DOHH2 (cell line): ENCODE measurements around the gene CNGB1.

Experiments used
- H3F3A ChIP-seq: fragments of 200-600 bp; sonication (generic), shearing (Covaris generic); 2 replicates; pipeline ENCODE4 v1.6.0; 2016; ENCODE audit warnings: antibody characterized with exemption, mild to moderate bottlenecking; ENCODE audit not compliant: control insufficient read depth, insufficient read depth
- H3K27ac ChIP-seq: fragments of 200-600 bp; sonication (generic); 2 replicates; pipeline ENCODE4 v1.5.1; 2014; ENCODE audit warnings: low read depth, mild to moderate bottlenecking, low read length, moderate library complexity
- H3K27me3 ChIP-seq: fragments of 200-600 bp; sonication (generic); 2 replicates; pipeline ENCODE4 v1.6.1; 2014; ENCODE audit warnings: mild to moderate bottlenecking, low read length, mixed read lengths; ENCODE audit not compliant: control insufficient read depth
- H3K36me3 ChIP-seq: fragments of 200-600 bp; sonication (generic); 2 replicates; pipeline ENCODE4 v1.6.1; 2014; ENCODE audit warnings: mild to moderate bottlenecking, low read length, moderate library complexity, mixed read lengths; ENCODE audit not compliant: control insufficient read depth
- H3K4me1 ChIP-seq: fragments of 200-600 bp; sonication (generic); 2 replicates; pipeline ENCODE4 v1.6.1; 2014; ENCODE audit warnings: mild to moderate bottlenecking, low read length, mixed read lengths; ENCODE audit not compliant: control insufficient read depth
- H3K4me2 ChIP-seq: fragments of 200-600 bp; sonication (generic); 2 replicates; pipeline ENCODE4 v1.6.0; 2014; ENCODE audit warnings: mild to moderate bottlenecking, low read length, moderate library complexity
- H3K4me3 ChIP-seq: fragments of 200-600 bp; sonication (generic); 2 replicates; pipeline ENCODE4 v1.5.1; 2014; ENCODE audit warnings: mild to moderate bottlenecking, low read length, mixed read lengths
- H3K79me2 ChIP-seq: fragments of 200-600 bp; sonication (generic); 2 replicates; pipeline ENCODE4 v1.6.1; 2014; ENCODE audit warnings: mild to moderate bottlenecking, low read length, mixed read lengths; ENCODE audit not compliant: control insufficient read depth
- H3K9me2 ChIP-seq: fragments of 200-600 bp; sonication (generic); replicated peaks from 2 replicates; pipeline ENCODE4 v1.6.1; 2014; ENCODE audit warnings: mild to moderate bottlenecking, low read length, mixed read lengths; ENCODE audit not compliant: control insufficient read depth
- H3K9me3 ChIP-seq: fragments of 200-600 bp; sonication (generic); 2 replicates; pipeline ENCODE4 v1.6.1; 2014; ENCODE audit warnings: antibody characterized with exemption, low read length, mixed read lengths; ENCODE audit not compliant: control insufficient read depth, insufficient read depth
- H4K20me1 ChIP-seq: fragments of 200-600 bp; sonication (generic); 2 replicates; pipeline ENCODE4 v1.6.0; 2014; ENCODE audit warnings: low read depth, mild to moderate bottlenecking, antibody characterized with exemption, low read length, moderate library complexity; ENCODE audit not compliant: control insufficient read depth, insufficient read depth
- EZH2phosphoT487 ChIP-seq: fragments of 200-600 bp; sonication (generic); IDR thresholded peaks from 2 replicates; pipeline ENCODE4 v1.6.1; 2017; ENCODE audit warnings: borderline replicate concordance, mild to moderate bottlenecking, antibody characterized with exemption, low read length, moderate library complexity, mixed read lengths
- TF ChIP-seq, protein P1 (sequence below): fragments of 200-600 bp; sonication (generic); IDR thresholded peaks from one replicate; pipeline ENCODE4 v1.5.1; 2014; ENCODE audit warnings: antibody characterized with exemption, mild to moderate bottlenecking, low read depth, low read length; ENCODE audit not compliant: poor library complexity, severe bottlenecking

The CNGB1 gene

DNA sequence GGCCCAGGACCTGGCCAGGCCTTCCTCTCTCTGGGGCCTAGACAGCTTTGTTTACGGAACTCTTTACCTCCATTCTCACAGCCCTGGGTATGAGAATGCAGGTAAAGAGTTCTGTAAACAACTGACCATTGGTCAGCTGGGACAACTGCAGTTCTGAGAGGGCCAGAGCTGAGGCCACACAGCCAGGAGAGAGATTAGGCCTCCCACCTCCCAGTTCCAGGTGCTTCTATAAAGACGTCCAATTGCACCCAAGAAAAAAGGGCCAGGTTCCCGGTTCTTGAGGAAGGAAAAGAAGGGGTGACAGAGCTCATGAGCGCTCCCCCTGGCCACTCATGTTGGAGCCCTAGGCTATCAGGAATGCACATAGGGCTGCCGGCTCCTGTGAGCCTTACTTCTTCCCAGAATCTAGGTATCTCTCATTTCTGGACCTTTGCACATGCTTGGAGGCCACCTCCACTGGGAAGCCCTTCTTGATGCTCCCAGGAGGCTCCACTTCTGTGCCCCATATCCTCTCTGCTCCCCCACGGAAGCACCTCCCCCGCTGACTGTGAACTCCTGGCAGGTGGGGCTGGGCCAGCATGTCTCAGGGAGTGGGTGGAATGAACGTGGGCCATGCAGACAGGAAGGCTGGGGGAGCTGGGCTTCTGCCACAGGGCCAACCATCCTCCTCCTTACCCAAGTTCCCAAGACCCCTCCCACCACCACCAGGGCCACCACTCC, 13.1 kb downstream of the CNGB1 start:
- Histone ChIP-seq H3K79me2 (no peaks in the 10 kb centered on the region), H4K20me1 (no peaks in the 10 kb centered on the region), H3K27me3 (no peaks in the 10 kb centered on the region), H3K27ac (no peak overlapping the region), H3K9me2 (no peaks in the 10 kb centered on the region), H3K4me2 (no peak overlapping the region), H3F3A (no peaks in the 10 kb centered on the region), H3K4me1 (no peaks in the 10 kb centered on the region), H3K36me3 (no peaks in the 10 kb centered on the region), H3K4me3 (no peak overlapping the region), H3K9me3 (no peaks in the 10 kb centered on the region)
- TF ChIP-seq, protein P1, sequence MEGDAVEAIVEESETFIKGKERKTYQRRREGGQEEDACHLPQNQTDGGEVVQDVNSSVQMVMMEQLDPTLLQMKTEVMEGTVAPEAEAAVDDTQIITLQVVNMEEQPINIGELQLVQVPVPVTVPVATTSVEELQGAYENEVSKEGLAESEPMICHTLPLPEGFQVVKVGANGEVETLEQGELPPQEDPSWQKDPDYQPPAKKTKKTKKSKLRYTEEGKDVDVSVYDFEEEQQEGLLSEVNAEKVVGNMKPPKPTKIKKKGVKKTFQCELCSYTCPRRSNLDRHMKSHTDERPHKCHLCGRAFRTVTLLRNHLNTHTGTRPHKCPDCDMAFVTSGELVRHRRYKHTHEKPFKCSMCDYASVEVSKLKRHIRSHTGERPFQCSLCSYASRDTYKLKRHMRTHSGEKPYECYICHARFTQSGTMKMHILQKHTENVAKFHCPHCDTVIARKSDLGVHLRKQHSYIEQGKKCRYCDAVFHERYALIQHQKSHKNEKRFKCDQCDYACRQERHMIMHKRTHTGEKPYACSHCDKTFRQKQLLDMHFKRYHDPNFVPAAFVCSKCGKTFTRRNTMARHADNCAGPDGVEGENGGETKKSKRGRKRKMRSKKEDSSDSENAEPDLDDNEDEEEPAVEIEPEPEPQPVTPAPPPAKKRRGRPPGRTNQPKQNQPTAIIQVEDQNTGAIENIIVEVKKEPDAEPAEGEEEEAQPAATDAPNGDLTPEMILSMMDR = no peak
- TF ChIP-seq EZH2phosphoT487 = no peak

DNA sequence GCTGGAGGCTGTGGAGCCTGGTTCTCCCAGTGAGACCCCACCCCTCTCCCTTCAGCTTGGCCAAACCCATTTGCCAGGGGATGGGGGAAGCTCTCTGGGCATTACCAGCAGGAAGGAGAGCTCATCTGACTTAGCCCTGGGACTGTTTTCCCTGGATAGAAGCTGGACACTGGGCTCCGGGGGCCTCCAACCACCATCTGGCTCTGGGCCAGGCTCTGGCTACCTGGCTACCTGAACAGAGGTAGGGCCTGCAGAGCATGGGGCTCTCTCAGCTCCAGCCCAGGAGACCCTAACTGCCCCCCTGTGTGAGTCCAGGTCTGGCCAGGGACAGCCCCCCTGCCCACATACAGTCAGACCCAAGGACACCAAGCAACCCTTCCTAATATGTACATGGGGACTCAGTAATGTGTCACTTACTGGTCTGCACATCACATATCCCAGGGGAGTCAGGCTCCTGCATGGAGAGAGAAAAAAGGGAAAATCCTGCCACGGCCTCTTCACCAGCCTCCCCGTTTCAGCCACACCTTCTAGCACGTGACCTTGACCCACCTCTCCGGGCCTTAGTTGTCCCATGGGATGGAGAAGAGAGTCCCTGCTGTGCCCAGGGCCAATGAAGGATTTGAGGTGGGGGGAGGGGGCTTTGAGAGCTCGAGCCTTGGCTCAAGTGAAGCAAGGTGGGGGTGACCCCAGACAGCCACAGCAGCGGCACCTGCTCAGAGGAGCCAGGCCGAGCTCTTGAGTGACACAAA, 13.8 kb downstream of the CNGB1 start:
- Histone ChIP-seq H3F3A (no peaks in the 10 kb centered on the region), H4K20me1 (no peaks in the 10 kb centered on the region)
- no peak for TF ChIP-seq EZH2phosphoT487
- TF ChIP-seq, protein P1 = no peak

DNA sequence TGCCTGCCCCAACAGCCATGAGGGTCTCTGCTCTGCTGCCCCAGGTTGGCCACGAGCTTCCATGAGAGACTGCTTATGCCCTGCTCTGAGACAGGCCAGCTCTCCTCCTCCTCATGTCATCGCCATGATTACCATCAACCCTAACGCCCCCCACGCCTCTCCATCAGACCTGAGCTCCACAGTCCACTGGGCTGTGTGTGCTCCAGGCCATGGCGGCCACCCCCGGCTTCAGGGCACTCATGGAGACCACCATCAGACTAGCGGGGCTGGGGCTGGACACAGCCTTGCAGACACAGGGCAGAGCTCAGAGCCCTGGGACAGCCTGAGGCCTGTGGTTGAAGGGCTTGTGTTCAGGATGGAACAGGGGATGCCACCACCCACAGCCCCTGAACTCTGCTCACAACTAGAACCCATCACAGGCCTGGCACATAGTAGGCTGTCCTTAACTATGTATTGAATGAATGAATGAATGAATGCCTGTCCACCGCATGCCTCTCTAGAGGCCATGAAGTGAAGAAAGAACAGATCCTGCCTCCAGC, 14.6 kb downstream of the CNGB1 start:
- H3F3A ChIP-seq = no peaks in the 10 kb centered on the region
- no peaks in the 10 kb centered on the region for H3K9me3 ChIP-seq
- H3K27ac ChIP-seq = no peak overlapping the region
- TF ChIP-seq, protein P1 = no peak
- H3K9me2 ChIP-seq = no peaks in the 10 kb centered on the region
- H4K20me1 ChIP-seq = no peaks in the 10 kb centered on the region
- no peaks in the 10 kb centered on the region for H3K27me3 ChIP-seq
- H3K79me2 ChIP-seq = no peaks in the 10 kb centered on the region
- no peaks in the 10 kb centered on the region for H3K4me1 ChIP-seq
- H3K4me2 ChIP-seq = no peak overlapping the region
- no peak overlapping the region for H3K4me3 ChIP-seq
- no peaks in the 10 kb centered on the region for H3K36me3 ChIP-seq

More for the DNA sequence above, 13.8 kb downstream of the CNGB1 start:
- Histone ChIP-seq H3K36me3 (no peaks in the 10 kb centered on the region), H3K4me1 (no peaks in the 10 kb centered on the region), H3K79me2 (no peaks in the 10 kb centered on the region), H3K27ac (no peak overlapping the region), H3K9me2 (no peaks in the 10 kb centered on the region), H3K9me3 (no peaks in the 10 kb centered on the region), H3K4me2 (no peak overlapping the region), H3K27me3 (no peaks in the 10 kb centered on the region), H3K4me3 (no peak overlapping the region)
